Cortex of kidney (tissue), 1 donor: ENCODE results near the gene CAGE1.
"Not testable (repeated sequence)": the region's sequence is repeated elsewhere in the genome, so short reads cannot be mapped to it uniquely, and the experiment has no call there.

Source experiments
- DNase-seq: peaks from one replicate; lab custom pipeline; 2025; lab: John Stamatoyannopoulos, UW

CAGE1 gene

GRCh38 chr6:7338031-7338430 lies 51.5 kb downstream of the CAGE1 start:
- no peak for DNase-seq

- DNase-seq = no peak
These were observed 54.0 kb downstream of the CAGE1 start for GRCh38 chr6:7335519-7335918.

DNA sequence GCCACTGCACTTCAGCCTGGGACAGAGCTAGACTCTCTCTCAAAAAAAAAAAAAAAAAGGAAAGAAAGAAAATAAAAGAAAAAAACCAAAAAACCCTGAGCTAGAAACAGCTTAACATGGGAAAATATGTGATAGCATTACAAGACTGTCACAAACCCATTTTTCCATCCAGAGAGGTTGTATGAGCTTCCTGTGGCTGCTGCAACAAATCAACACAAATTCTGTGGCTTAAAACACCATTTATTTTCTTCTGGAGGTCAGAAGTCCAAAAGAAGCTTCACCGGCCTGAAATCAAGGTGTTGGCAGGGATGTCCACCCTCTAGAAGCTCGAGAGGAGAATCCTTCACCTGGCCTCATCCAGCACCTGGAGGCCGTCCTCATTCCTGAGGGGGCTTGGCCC lies 54.9 kb downstream of the CAGE1 start:
- DNase-seq = no peak

DNA sequence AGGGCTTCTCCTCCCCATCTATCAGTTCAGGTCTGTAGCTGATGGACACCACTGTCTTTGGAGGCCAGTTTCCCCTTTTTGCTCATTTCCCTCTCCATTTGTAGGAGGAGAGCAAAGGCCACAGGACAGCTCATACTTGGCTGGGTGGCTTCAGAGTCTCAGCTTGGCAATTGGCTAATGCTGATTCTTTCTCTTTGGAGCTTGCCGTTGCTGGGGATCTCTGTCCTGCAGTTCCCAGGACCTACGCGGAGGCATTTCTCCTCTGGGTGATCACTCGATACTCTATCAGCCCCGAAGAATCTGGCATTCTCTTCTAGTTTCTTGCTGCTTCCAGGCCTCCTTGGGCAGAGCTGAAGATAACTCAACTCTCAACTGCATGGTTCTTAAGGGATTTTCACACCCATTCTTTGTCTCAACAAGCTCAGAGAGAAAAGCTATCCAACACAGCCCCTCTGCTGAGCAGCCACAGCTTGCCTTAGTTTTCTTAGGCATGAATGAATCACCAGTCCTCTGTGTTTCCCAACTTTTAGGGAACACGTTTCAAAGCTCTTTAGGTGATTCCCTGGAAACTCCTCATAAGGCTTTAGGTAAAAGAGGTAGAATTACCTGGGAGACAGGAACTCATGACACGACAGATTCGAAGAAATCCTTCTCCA lies 57.3 kb downstream of the CAGE1 start:
- no peak for DNase-seq

DNA sequence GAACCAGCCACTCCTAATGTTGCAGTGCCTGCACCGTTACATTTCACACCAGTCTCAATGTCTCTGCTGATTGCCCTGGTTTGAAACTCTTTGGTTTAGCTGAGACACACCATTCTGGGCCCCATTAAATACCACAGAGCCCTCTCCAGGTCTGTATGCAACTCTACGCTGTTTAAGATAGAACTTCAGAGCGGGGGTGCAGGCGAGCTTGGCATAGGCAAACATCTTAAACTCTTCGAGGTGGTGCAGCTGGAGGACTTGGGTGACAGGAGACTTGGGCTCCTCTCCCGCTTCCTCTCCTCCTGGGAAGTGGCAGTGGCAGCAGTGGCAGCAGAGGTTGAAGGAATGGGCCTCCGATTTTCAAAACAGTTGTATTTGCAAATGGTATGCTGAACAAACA lies 58.1 kb downstream of the CAGE1 start:
- DNase-seq = no peak

- DNase-seq = no peak
These were observed 61.3 kb downstream of the CAGE1 start for GRCh38 chr6:7328243-7328642.

- DNase-seq = no peak
These were observed 63.8 kb downstream of the CAGE1 start for GRCh38 chr6:7325750-7326149.

DNA sequence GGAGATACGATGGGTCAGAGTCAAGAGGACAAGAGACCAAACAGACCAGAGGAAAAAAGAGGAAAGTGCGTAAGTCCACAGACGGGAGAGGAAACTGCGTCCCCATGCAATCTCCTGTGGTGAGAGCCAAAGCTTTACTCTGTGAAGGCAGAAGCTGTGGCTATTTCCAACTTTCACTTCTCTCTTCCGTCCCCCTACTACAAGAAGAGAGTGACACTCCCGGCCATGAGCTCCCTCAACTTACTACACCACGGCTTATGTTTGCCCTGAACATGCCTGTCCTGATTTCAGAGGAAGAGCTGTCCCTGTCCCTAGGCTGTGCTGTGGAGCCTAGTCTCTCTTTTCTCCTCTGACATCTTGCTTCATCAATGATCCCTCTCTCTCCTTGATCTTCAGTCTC lies 65.0 kb downstream of the CAGE1 start:
- DNase-seq = no peak

GRCh38 chr6:7323074-7323473 lies 66.5 kb downstream of the CAGE1 start:
- no peak for DNase-seq

DNA sequence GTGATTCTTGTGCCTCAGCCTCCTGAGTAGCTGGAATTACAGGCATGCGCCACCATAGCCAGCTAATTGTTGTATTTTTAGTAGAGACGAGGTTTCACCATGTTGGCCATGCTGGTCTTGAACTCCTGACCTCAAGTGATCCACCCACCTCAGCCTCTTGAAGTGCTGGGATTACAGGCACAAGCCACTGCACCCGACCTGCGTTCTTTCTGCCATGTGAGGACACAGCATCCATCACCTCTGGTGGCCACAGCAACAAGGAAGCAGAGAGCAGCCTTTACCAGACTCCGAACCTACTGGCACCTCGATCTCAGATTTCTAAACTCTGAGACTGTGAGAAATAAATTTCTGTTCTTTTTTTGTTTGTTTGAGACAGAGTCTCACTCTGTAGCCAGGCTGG lies 67.7 kb downstream of the CAGE1 start:
- DNase-seq = not testable (repeated sequence)

- DNase-seq = not testable (repeated sequence)
These were observed 70.1 kb downstream of the CAGE1 start for GRCh38 chr6:7319406-7319805.

DNA sequence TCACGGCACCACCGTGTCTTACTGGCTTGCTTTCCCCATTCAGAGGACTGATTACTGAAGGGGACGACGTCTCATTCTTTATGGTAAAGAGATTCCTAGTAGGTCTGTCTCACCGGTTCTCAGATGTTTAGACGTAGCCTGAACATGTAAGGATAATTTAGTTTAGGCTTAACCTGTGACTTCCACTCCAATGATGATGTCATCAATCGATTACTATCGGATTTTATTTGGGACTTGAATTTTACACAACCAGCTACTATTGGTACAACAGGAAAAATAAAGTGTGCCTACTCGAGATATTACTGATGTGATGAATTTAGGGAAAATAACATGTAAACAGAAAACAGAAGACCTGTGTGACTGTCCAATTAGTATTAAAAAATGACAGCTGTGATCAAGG lies 72.0 kb downstream of the CAGE1 start:
- DNase-seq = no peak

- DNase-seq = no peak
These were observed 72.6 kb downstream of the CAGE1 start for GRCh38 chr6:7316658-7317533.

GRCh38 chr6:7315948-7316365 lies 73.6 kb downstream of the CAGE1 start:
- no peak for DNase-seq

GRCh38 chr6:7315087-7315947 lies 74.2 kb downstream of the CAGE1 start:
- DNase-seq = not testable (repeated sequence)

GRCh38 chr6:7314414-7314813 lies 75.1 kb downstream of the CAGE1 start:
- no peak for DNase-seq

DNA sequence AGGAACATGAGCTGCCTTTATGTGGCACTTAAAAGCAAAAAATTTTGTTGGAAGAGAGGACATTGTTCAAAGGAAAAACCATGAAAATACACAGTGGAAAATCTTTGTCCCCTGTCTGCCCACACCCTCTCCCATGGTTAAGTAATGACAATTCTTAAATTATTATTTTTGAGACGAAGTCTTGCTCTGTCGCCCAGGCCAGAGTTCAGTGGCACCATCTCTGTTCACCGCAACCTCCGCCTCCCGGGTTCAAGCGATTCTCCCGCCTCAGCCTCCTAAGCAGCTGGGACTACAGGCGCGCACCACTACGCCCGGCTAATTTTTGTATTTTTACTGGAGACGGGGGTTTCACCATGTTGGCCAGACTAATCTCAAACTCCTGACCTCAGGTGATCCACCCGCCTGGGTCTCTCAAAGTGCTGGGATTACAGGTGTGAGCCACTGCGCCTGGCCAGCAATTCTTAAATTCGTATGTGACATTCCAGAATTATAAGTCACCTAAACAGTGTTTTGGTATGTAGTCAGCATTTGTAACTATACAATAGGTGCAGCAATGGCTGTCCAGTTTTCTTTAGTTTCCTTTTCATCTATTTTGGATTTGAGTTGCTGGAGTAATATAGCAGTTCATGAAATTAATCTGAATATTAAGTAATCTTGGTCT lies 75.9 kb downstream of the CAGE1 start:
- no peak for DNase-seq

- DNase-seq = peak; percentile 64
These were observed 76.7 kb downstream of the CAGE1 start, which contains the start of gene SSR1 for GRCh38 chr6:7312616-7313504. Gene SSR1, minus strand, starts transcription at chr6:7313199. Its CDS starts 79 bp downstream, at chr6:7313120.

GRCh38 chr6:7311917-7312615 lies 77.5 kb downstream of the CAGE1 start:
- DNase-seq = no peak

GRCh38 chr6:7311176-7311575 lies 78.4 kb downstream of the CAGE1 start:
- DNase-seq = no peak
